HepG2 (cell line): ENCODE measurements around the gene TMCC1. TPM values are rescaled to one million over a fixed set of nuclear protein-coding genes. Genes with fewer than 3 reads are reported as not detected.

Experiments used
- ATAC-seq: fragments of 200-7000 bp; cut with Tn5 transposase; 3 replicates; pipeline ENCODE4 v1.9.1; 2020; ENCODE audit warnings: mild to moderate bottlenecking, moderate library complexity
- BruUV-seq: library from RNA; stranded (reverse); fragments of 400-500 nt; replicated peaks from 2 replicates; lab custom pipeline; 2021; lab: Mats Ljungman, UMichigan
- CTCF ChIA-PET: fragments of 300-600 bp; formaldehyde crosslinking; extraction: SDS; loops from one replicate; lab custom pipeline; 2021; ENCODE audit warnings: low total read pairs, inconsistent platforms, low intra/inter-chr PET ratio; lab: Yijun Ruan, JAX
- POLR2A ChIA-PET: fragments of 350-600 bp; sonication (Branson Sonifier 250); formaldehyde crosslinking; loops from one replicate; lab custom pipeline; 2020; ENCODE audit warnings: antibody characterized with exemption, inconsistent platforms; lab: Yijun Ruan, JAX
- DNase-seq: peaks from one replicate; pipeline ENCODE4 v3.0.0-alpha.2; 2015; ENCODE audit warnings: low spot score
- FAIRE-seq: peaks from 3 replicates; lab custom pipeline; 2011; peaks lifted over from hg19 to GRCh38; lab: Jason Lieb, UNC
- H2AFZ ChIP-seq: one replicate; pipeline ENCODE4 v1.6.1; 2011; ENCODE audit warnings: low read length, inconsistent platforms
- H3K27ac ChIP-seq: fragments of 300-600 bp; 3 replicates; pipeline ENCODE4 v1.8.0; 2011; ENCODE audit warnings: mixed run types, mild to moderate bottlenecking, mixed read lengths, low read length, inconsistent platforms; ENCODE audit not compliant: insufficient read depth; ENCODE audit errors: extremely low read length
- H3K27me3 ChIP-seq, 2 experiments: fragments of 200-600 bp in 1 of 2; 2 replicates in 1 of 2; 3 replicates in 1 of 2; pipeline versions ENCODE4 v1.6.0 to v1.8.0; 2011; ENCODE audit warnings: low read length in 2 of 2, mild to moderate bottlenecking in 2 of 2, moderate library complexity in 2 of 2, inconsistent platforms in 1 of 2; ENCODE audit not compliant: insufficient read depth in 2 of 2, control insufficient read depth in 1 of 2
- H3K36me3 ChIP-seq, 2 experiments: fragments of 200-600 bp in 1 of 2; replicated peaks in 1 of 2; 2 replicates in 1 of 2; 3 replicates in 1 of 2; pipeline versions ENCODE4 v1.5.1 to v1.8.0; 2011; ENCODE audit warnings: low read length in 2 of 2, inconsistent platforms in 1 of 2; ENCODE audit not compliant: insufficient read depth in 2 of 2, control insufficient read depth in 1 of 2
- H3K4me1 ChIP-seq: 2 replicates; pipeline ENCODE4 v1.5.1; 2012; ENCODE audit warnings: low read length, inconsistent platforms; ENCODE audit not compliant: insufficient read depth
- H3K4me2 ChIP-seq: 2 replicates; pipeline ENCODE4 v1.6.0; 2011; ENCODE audit warnings: low read depth, low read length, inconsistent platforms
- H3K4me3 ChIP-seq, 3 experiments: fragments of 200-600 bp in 1 of 3; sonication (generic), shearing (Covaris generic) in 1 of 3; replicated peaks in 1 of 3; 2 replicates each; pipeline ENCODE4 v1.5.1; 2011 to 2016; ENCODE audit warnings: low read length in 3 of 3, inconsistent platforms in 2 of 3, low read depth in 2 of 3, mild to moderate bottlenecking in 2 of 3, control low read depth in 1 of 3, mixed read lengths in 1 of 3; ENCODE audit not compliant: insufficient read depth in 1 of 3
- H3K79me2 ChIP-seq: one replicate; pipeline ENCODE4 v1.6.1; 2011; ENCODE audit warnings: low read length, inconsistent platforms; ENCODE audit not compliant: insufficient read depth
- H3K9ac ChIP-seq: 2 replicates; pipeline ENCODE4 v1.6.0; 2011; ENCODE audit warnings: mild to moderate bottlenecking, low read depth, low read length, inconsistent platforms; ENCODE audit not compliant: insufficient read depth
- H3K9me3 ChIP-seq: 2 replicates; pipeline ENCODE4 v1.5.1; 2012; ENCODE audit warnings: mild to moderate bottlenecking, low read length
- H4K20me1 ChIP-seq: 2 replicates; pipeline ENCODE4 v1.6.0; 2011; ENCODE audit warnings: inconsistent platforms, mild to moderate bottlenecking, low read length, moderate library complexity; ENCODE audit not compliant: insufficient read depth
- DPF2 ChIP-seq: sonication (generic); formaldehyde crosslinking; IDR thresholded peaks from 2 replicates; pipeline ENCODE4 v1.4.0; 2020; ENCODE audit warnings: mild to moderate bottlenecking, low read depth, missing genetic modification reagents, borderline replicate concordance
- HDAC6 ChIP-seq: fragments of 200-600 bp; sonication (generic); IDR thresholded peaks from 2 replicates; pipeline ENCODE4 v1.7.0; 2017; ENCODE audit warnings: mild to moderate bottlenecking, antibody characterized with exemption, low read length, low read depth
- RAD51 ChIP-seq: fragments of 450-650 bp; IDR thresholded peaks from 2 replicates; pipeline ENCODE4 v1.6.1; 2016; ENCODE audit warnings: borderline replicate concordance
- ZBTB7B ChIP-seq: sonication (generic); formaldehyde crosslinking; IDR thresholded peaks from 2 replicates; pipeline ENCODE4 v1.4.0; 2020; ENCODE audit warnings: missing genetic modification reagents
- ZFP90 ChIP-seq: sonication (generic); formaldehyde crosslinking; IDR thresholded peaks from 2 replicates; pipeline ENCODE4 v1.8.0; 2022; ENCODE audit warnings: missing genetic modification reagents, mild to moderate bottlenecking, inconsistent platforms, borderline replicate concordance
- ZNF296 ChIP-seq: sonication (generic); formaldehyde crosslinking; conservative IDR thresholded peaks from 2 replicates; pipeline ENCODE4 v1.5.0; 2020; ENCODE audit warnings: mild to moderate bottlenecking, missing genetic modification reagents
- WGBS: methylation state at CpG from one replicate; pipeline ENCODE4 v1.1.6; 2017; ENCODE audit warnings: low lambda C conversion rate; 5-methylcytosine and 5-hydroxymethylcytosine counted together
- in situ Hi-C: cut with HindIII; loops from 2 replicates; pipeline ENCODE4 v1.10.0; 2017; ENCODE audit warnings: low pct_unique_long_range_greater_than_20kb; ENCODE audit not compliant: extremely low pct_ligation_motif_present
- intact Hi-C: fragments of 100-400 bp; cut with micrococcal nuclease; formaldehyde crosslinking; loops from one replicate; pipeline ENCODE4 v1.10.0; 2022; ENCODE audit not compliant: unreplicated experiment
- polyA plus RNA-seq, 8 experiments: library from polyadenylated mRNA; depleted of rRNA in 3 of 8; stranded (reverse) in 7 of 8; unstranded in 1 of 8; fragments of >200 nt; fragmentation: Illumina TruSeq in 4 of 8; extraction: Trizol in 4 of 8; gene quantifications; 2 replicates each; pipeline versions ENCODE4 v1.2.1 to v1.2.3, GENCODE V29; 2011 to 2016; ENCODE audit warnings: low read depth in 4 of 8, missing spikeins in 1 of 8, mixed read lengths in 1 of 8; ENCODE audit not compliant: insufficient read depth in 1 of 8
- total RNA-seq, 5 experiments: library from RNA; depleted of rRNA; stranded (reverse); fragments of >200 nt; fragmentation: Illumina TruSeq; extraction: Trizol; gene quantifications; 2 replicates each; pipeline ENCODE4 v1.2.3, GENCODE V29; 2016; ENCODE audit warnings: low read depth in 1 of 5
- TF ChIP-seq, protein P1 (sequence below): sonication (generic); formaldehyde crosslinking; IDR thresholded peaks from 2 replicates; pipeline ENCODE4 v1.5.1; 2020; ENCODE audit warnings: mild to moderate bottlenecking, missing genetic modification reagents, borderline replicate concordance
- TF ChIP-seq, protein P2 (sequence below): sonication (generic); formaldehyde crosslinking; IDR thresholded peaks from 2 replicates; pipeline ENCODE4 v1.4.0; 2020; ENCODE audit warnings: mild to moderate bottlenecking, missing genetic modification reagents
- TF ChIP-seq, protein P3 (sequence below): sonication (generic); formaldehyde crosslinking; IDR thresholded peaks from 2 replicates; pipeline ENCODE4; 2020; ENCODE audit warnings: missing genetic modification reagents, mild to moderate bottlenecking, borderline replicate concordance
- TF ChIP-seq, protein P4 (sequence below): sonication (generic); formaldehyde crosslinking; IDR thresholded peaks from 2 replicates; pipeline ENCODE4 v1.5.0; 2020; ENCODE audit warnings: missing genetic modification reagents, mild to moderate bottlenecking, borderline replicate concordance
- TF ChIP-seq, protein P5 (sequence below): sonication (generic); formaldehyde crosslinking; IDR thresholded peaks from 2 replicates; pipeline ENCODE4 v1.8.0; 2022; ENCODE audit warnings: mild to moderate bottlenecking, missing genetic modification reagents, borderline replicate concordance

Gene TMCC1
- total and polyA plus RNA-seq, 2 of the 13 experiments (the other 11 are each of a cell fraction or from before 2014, with no cell fraction given) = 12.1 to 264 TPM

DNA sequence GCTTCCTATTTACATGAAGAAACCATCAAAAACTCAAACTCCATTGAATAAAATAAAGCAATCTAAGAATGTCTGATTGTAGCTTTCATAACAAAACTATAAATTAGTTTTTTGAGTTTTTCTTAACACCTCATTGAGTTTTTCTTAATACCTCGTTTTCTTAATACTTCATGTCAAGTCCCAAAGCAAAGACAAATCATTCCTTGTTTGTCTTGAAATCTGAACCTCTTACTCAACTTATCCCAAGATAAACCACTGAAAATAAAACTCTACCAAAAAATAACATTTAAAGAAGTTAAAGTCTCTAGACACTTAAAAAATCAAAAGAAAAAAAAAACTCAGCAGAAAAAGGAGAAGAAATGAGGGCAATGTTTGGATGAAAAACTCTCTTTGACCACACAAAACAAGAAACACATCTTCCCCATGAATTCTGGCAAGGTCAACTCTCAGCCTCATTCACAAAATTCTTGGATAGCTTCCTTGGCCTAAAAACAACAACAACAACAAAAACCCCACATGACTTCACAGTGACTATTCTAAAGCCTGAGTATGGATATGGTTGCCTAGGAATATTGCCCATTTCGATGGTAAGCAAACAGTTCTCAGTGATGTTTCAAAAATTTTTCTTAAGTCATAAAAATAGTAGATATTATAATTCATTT, 38.2 kb downstream of the TMCC1 start:
- in situ Hi-C loops (no loop called here), intact Hi-C loops (no loop called here)
- CTCF ChIA-PET = no interaction called here
- FAIRE-seq (no peak), DNase-seq (no peak), ATAC-seq (no peak)
- Histone ChIP-seq H3K9ac (no peak overlapping the region), H3K36me3 (peaks cover 0 to 2% of the 10 kb centered on the region in 2 experiments; a peak in 1 of 5 replicates), H3K9me3 (no peaks in the 10 kb centered on the region), H3K79me2 (peaks cover 8% of the 10 kb centered on the region), H3K4me3 (no peak overlapping the region), H3K27me3 (no peaks in the 10 kb centered on the region), H2AFZ (no peak overlapping the region), H4K20me1 (no peaks in the 10 kb centered on the region), H3K27ac (no peak overlapping the region), H3K4me2 (no peak overlapping the region), H3K4me1 (peaks cover 22% of the 10 kb centered on the region)
- no TSS peak for BruUV-seq
- POLR2A ChIA-PET = no interaction called here
- TF ChIP-seq ZNF296 (CRISPR knock-in tag) (no peak), ZBTB7B (CRISPR knock-in tag) (no peak), HDAC6 (no peak), DPF2 (CRISPR knock-in tag) (no peak), RAD51 (no peak), ZFP90 (CRISPR knock-in tag) (no peak)
- TF ChIP-seq, protein P1, sequence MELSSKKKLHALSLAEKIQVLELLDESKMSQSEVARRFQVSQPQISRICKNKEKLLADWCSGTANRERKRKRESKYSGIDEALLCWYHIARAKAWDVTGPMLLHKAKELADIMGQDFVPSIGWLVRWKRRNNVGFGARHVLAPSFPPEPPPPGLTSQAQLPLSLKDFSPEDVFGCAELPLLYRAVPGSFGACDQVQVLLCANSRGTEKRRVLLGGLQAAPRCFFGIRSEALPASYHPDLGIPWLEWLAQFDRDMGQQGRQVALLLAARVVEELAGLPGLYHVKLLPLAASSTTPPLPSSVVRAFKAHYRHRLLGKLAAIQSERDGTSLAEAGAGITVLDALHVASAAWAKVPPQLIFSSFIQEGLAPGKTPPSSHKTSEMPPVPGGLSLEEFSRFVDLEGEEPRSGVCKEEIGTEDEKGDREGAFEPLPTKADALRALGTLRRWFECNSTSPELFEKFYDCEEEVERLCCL (CRISPR knock-in tag) = no peak
- TF ChIP-seq, protein P2, sequence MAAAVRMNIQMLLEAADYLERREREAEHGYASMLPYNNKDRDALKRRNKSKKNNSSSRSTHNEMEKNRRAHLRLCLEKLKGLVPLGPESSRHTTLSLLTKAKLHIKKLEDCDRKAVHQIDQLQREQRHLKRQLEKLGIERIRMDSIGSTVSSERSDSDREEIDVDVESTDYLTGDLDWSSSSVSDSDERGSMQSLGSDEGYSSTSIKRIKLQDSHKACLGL (CRISPR knock-in tag) = no peak
- TF ChIP-seq, protein P3, sequence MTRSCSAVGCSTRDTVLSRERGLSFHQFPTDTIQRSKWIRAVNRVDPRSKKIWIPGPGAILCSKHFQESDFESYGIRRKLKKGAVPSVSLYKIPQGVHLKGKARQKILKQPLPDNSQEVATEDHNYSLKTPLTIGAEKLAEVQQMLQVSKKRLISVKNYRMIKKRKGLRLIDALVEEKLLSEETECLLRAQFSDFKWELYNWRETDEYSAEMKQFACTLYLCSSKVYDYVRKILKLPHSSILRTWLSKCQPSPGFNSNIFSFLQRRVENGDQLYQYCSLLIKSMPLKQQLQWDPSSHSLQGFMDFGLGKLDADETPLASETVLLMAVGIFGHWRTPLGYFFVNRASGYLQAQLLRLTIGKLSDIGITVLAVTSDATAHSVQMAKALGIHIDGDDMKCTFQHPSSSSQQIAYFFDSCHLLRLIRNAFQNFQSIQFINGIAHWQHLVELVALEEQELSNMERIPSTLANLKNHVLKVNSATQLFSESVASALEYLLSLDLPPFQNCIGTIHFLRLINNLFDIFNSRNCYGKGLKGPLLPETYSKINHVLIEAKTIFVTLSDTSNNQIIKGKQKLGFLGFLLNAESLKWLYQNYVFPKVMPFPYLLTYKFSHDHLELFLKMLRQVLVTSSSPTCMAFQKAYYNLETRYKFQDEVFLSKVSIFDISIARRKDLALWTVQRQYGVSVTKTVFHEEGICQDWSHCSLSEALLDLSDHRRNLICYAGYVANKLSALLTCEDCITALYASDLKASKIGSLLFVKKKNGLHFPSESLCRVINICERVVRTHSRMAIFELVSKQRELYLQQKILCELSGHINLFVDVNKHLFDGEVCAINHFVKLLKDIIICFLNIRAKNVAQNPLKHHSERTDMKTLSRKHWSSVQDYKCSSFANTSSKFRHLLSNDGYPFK (CRISPR knock-in tag) = no peak
- TF ChIP-seq, protein P4, sequence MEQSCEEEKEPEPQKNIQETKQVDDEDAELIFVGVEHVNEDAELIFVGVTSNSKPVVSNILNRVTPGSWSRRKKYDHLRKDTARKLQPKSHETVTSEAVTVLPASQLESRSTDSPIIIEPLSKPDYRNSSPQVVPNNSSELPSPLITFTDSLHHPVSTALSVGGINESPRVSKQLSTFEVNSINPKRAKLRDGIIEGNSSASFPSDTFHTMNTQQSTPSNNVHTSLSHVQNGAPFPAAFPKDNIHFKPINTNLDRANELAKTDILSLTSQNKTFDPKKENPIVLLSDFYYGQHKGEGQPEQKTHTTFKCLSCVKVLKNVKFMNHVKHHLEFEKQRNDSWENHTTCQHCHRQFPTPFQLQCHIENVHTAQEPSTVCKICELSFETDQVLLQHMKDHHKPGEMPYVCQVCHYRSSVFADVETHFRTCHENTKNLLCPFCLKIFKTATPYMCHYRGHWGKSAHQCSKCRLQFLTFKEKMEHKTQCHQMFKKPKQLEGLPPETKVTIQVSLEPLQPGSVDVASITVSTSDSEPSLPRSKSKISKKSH (CRISPR knock-in tag) = no peak
- TF ChIP-seq, protein P5, sequence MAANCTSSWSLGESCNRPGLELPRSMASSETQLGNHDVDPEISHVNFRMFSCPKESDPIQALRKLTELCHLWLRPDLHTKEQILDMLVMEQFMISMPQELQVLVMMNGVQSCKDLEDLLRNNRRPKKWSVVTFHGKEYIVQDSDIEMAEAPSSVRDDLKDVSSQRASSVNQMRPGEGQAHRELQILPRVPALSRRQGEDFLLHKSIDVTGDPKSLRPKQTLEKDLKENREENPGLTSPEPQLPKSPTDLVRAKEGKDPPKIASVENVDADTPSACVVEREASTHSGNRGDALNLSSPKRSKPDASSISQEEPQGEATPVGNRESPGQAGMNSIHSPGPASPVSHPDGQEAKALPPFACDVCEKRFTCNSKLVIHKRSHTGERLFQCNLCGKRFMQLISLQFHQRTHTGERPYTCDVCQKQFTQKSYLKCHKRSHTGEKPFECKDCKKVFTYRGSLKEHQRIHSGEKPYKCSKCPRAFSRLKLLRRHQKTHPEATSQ = no peak
- 93% methylated on average over 2 of the region's 2 CpGs for WGBS
